HEK293 (cell line): ENCODE data around the gene NPRL2.
"Not testable (repeated sequence)": the region's sequence is repeated elsewhere in the genome, so short reads cannot be mapped to it uniquely, and the experiment has no call there.

Experiments
- CTCF ChIP-seq: fragments of 450-650 bp; formaldehyde crosslinking; IDR thresholded peaks from 2 replicates; pipeline ENCODE4 v1.5.1; 2016; ENCODE audit warnings: missing biosample characterization, missing genetic modification characterization
- ZNF423 ChIP-seq: fragments of 450-650 bp; formaldehyde crosslinking; IDR thresholded peaks from 2 replicates; pipeline ENCODE4 v1.5.1; 2016; ENCODE audit warnings: missing biosample characterization, missing genetic modification characterization

DNA sequence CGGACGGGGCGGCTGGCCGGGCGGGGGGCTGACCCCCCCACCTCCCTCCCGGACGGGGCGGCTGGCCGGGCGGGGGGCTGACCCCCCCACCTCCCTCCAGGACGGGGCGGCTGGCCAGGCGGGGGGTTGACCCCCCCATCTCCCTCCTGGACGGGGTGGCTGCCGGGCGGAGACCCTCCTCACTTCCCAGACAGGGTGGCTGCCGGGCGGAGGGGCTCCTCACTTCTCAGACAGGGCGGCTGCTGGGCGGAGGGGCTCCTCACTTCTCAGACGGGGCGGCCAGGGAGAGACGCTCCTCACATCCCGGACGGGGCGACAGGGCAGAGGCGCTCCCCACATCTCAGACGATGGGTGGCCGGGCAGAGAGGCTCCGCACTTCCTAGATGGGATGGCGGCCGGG is 38.5 kb downstream of the NPRL2 start:
- not testable (repeated sequence) for TF ChIP-seq ZNF423, CTCF (tag by site-specific recombination)
